GM12891 (cell line): Measurements from ENCODE around the gene TXNDC12.

Experiments used
- DNase-seq: peaks from one replicate; pipeline ENCODE4 v3.0.0; 2011; ENCODE audit warnings: low spot score; ENCODE audit not compliant: insufficient read length
- FAIRE-seq: peaks from 2 replicates; lab custom pipeline; 2011; peaks lifted over from hg19 to GRCh38; lab: Jason Lieb, UNC
- PAX5 ChIP-seq: IDR thresholded peaks from 2 replicates; pipeline ENCODE4 v1.6.1; 2011; ENCODE audit warnings: low read length, moderate library complexity, mild to moderate bottlenecking; ENCODE audit not compliant: insufficient read depth, severe bottlenecking
- POLR2A ChIP-seq: IDR thresholded peaks from 2 replicates; pipeline ENCODE4 v1.6.1; 2011; ENCODE audit warnings: low read depth, low read length, control low read depth
- POLR2AphosphoS5 ChIP-seq: IDR thresholded peaks from 2 replicates; pipeline ENCODE4 v1.6.1; 2011; ENCODE audit warnings: low read depth, low read length, control low read depth
- POU2F2 ChIP-seq: IDR thresholded peaks from 2 replicates; pipeline ENCODE4 v1.6.1; 2011; ENCODE audit warnings: low read depth, mild to moderate bottlenecking, control low read depth, low read length, moderate library complexity
- SPI1 ChIP-seq: IDR thresholded peaks from 2 replicates; pipeline ENCODE4 v1.6.1; 2011; ENCODE audit warnings: low read depth, low read length, control low read depth
- TAF1 ChIP-seq: IDR thresholded peaks from 2 replicates; pipeline ENCODE4 v1.6.1; 2011; ENCODE audit warnings: low read depth, low read length, control low read depth

The TXNDC12 gene

GRCh38 chr1:52002038-52002917 is 52.7 kb downstream of the TXNDC12 start:
- DNase-seq (peak; percentile 70), FAIRE-seq (peak; percentile 96)
- TF ChIP-seq PAX5: no peak
- no peak for TF ChIP-seq TAF1
- no peak for TF ChIP-seq POLR2A
- TF ChIP-seq SPI1: no peak
- TF ChIP-seq POLR2AphosphoS5: no peak
- no peak for TF ChIP-seq POU2F2

GRCh38 chr1:51998701-51999100 is 56.3 kb downstream of the TXNDC12 start:
- TF ChIP-seq POU2F2: no peak
- DNase-seq (no peak), FAIRE-seq (no peak)

- FAIRE-seq (no peak), DNase-seq (no peak)
- no peak for TF ChIP-seq POLR2AphosphoS5
- no peak for TF ChIP-seq TAF1
- TF ChIP-seq PAX5: no peak
- no peak for TF ChIP-seq POU2F2
- no peak for TF ChIP-seq POLR2A
- no peak for TF ChIP-seq SPI1
These were observed 57.0 kb downstream of the TXNDC12 start for GRCh38 chr1:51997974-51998382.

GRCh38 chr1:51990478-51990965 is 64.5 kb downstream of the TXNDC12 start, which contains the start of gene RAB3B:
Gene RAB3B, minus strand, starts transcription at chr1:51990700. Its CDS starts 13,583 bp downstream, at chr1:51977117.
- FAIRE-seq (peak; percentile 48), DNase-seq (peak; percentile 73)
- TF ChIP-seq POLR2AphosphoS5 (no peak), TAF1 (no peak), POLR2A (no peak), PAX5 (no peak), POU2F2 (no peak), SPI1 (no peak)

- no peak for TF ChIP-seq POLR2AphosphoS5
- TF ChIP-seq TAF1: no peak
- TF ChIP-seq PAX5: no peak
- TF ChIP-seq POU2F2: no peak
- no peak for TF ChIP-seq POLR2A
- TF ChIP-seq SPI1: no peak
- no peak for FAIRE-seq
These were observed 65.2 kb downstream of the TXNDC12 start for GRCh38 chr1:51989582-51990477.

GRCh38 chr1:51988254-51988653 is 66.7 kb downstream of the TXNDC12 start:
- TF ChIP-seq TAF1 (no peak), POLR2A (no peak)
- DNase-seq (no peak), FAIRE-seq (no peak)

More at GRCh38 chr1:51989582-51990477, 65.2 kb downstream of the TXNDC12 start:
- DNase-seq: no peak

- TF ChIP-seq POU2F2 (no peak), TAF1 (no peak), PAX5 (no peak), POLR2A (no peak), SPI1 (no peak), POLR2AphosphoS5 (no peak)
- FAIRE-seq: no peak
- DNase-seq: no peak
These were observed 68.3 kb downstream of the TXNDC12 start for GRCh38 chr1:51986718-51987117.

- FAIRE-seq (no peak), DNase-seq (no peak)
- no peak for TF ChIP-seq POLR2AphosphoS5
- no peak for TF ChIP-seq POLR2A
- no peak for TF ChIP-seq TAF1
- no peak for TF ChIP-seq PAX5
- TF ChIP-seq SPI1: no peak
- no peak for TF ChIP-seq POU2F2
These were observed 72.8 kb downstream of the TXNDC12 start for GRCh38 chr1:51982161-51982560.

- FAIRE-seq: no peak
- no peak for DNase-seq
- TF ChIP-seq POLR2A (no peak), POLR2AphosphoS5 (no peak), SPI1 (no peak), PAX5 (no peak)
These were observed 73.4 kb downstream of the TXNDC12 start for GRCh38 chr1:51981555-51981954.

GRCh38 chr1:51978099-51978498 is 76.9 kb downstream of the TXNDC12 start:
- FAIRE-seq (no peak), DNase-seq (no peak)
- TF ChIP-seq POLR2A (no peak), POLR2AphosphoS5 (no peak), TAF1 (no peak), SPI1 (no peak), PAX5 (no peak), POU2F2 (no peak)
